Measurements from ENCODE around the gene ARGLU1. TPM values are rescaled to one million over a fixed set of nuclear protein-coding genes. Genes with fewer than 3 reads are reported as not detected.

Gene ARGLU1
- total RNA-seq, 1 experiment from 2014 or later = 96.9 TPM

- Histone ChIP-seq H2BK120ac (ENCODE audit: low read depth, low read length, poor library complexity, severe bottlenecking) (no peak overlapping the region), H2AK5ac (ENCODE audit: insufficient read length, low read length) (no peak overlapping the region), H2BK12ac (ENCODE audit: insufficient read length, low read depth, low read length) (no peak overlapping the region), H3K18ac (ENCODE audit: insufficient read length, low read depth, low read length) (no peak overlapping the region), H4K20me1 (ENCODE audit: control insufficient read depth, insufficient read depth, insufficient read length) (no peaks in the 10 kb centered on the region), H3K56ac (ENCODE audit: insufficient read length, low read depth, low read length) (no peak overlapping the region), H3K4ac (ENCODE audit: low read depth, low read length) (no peak overlapping the region), H3K9me3 (ENCODE audit: control insufficient read depth, low read depth, low read length) (no peaks in the 10 kb centered on the region), H4K5ac (ENCODE audit: insufficient read length, low read depth, low read length) (no peak overlapping the region), H3K4me2 (ENCODE audit: insufficient read depth, insufficient read length, low read length) (no peak overlapping the region), H2BK20ac (ENCODE audit: low read depth, low read length, poor library complexity, severe bottlenecking) (no peak overlapping the region), H3K79me1 (ENCODE audit: insufficient read depth, low read depth, low read length, poor library complexity, severe bottlenecking) (no peaks in the 10 kb centered on the region), H2BK5ac (ENCODE audit: insufficient read length, low read length) (no peak overlapping the region), H2BK15ac (ENCODE audit: low read depth, low read length) (no peak overlapping the region), H4K91ac (ENCODE audit: insufficient read length, low read depth, low read length) (no peak overlapping the region), H3K23me2 (ENCODE audit: insufficient read length, low read depth, low read length, poor library complexity, severe bottlenecking) (no peaks in the 10 kb centered on the region), H4K8ac (replicated peaks; ENCODE audit: insufficient read length, low read depth, low read length) (no peak overlapping the region), H3K9ac (ENCODE audit: extremely low read depth, insufficient read length, low read length) (no peak overlapping the region), H3T11ph (ENCODE audit: low read length) (no peak overlapping the region), H2AFZ (ENCODE audit: low read length) (no peak overlapping the region), H3K27ac (ENCODE audit: insufficient read length, low read depth, low read length) (no peak overlapping the region), H3K14ac (ENCODE audit: insufficient read depth, low read length) (no peak overlapping the region), H3K4me1 (ENCODE audit: insufficient read depth, low read length) (peaks cover 34% of the 10 kb centered on the region), H3K79me2 (ENCODE audit: insufficient read depth, low read length) (peaks cover 12% of the 10 kb centered on the region; the same call in 1 of the 2 replicates), H3K23ac (ENCODE audit: insufficient read length, low read depth, low read length) (no peak overlapping the region), H3K27me3 (ENCODE audit: insufficient read depth, low read length) (no peaks in the 10 kb centered on the region)
- H3K9me3 Mint-ChIP-seq = no peaks in the 10 kb centered on the region
- no peaks in the 10 kb centered on the region for H3K36me3 Mint-ChIP-seq (ENCODE audit: insufficient read depth in 1 of 3, low read depth in 3 of 3)
- H3K4me3 Mint-ChIP-seq = no peak overlapping the region
- H3K27ac Mint-ChIP-seq = no peak overlapping the region
- peaks cover 24% of the 10 kb centered on the region for H3K27me3 Mint-ChIP-seq (ENCODE audit: low read depth)
- H3K4me1 Mint-ChIP-seq = peaks cover 85 to 86% of the 10 kb centered on the region in 2 experiments
- DNase-seq = no peak
- no CpG with 5 or more reads among the region's 1 CpG for WGBS (ENCODE audit: extremely low coverage, insufficient read length, low lambda C conversion rate)
- no peak for TF ChIP-seq CTCF (conservative IDR thresholded peaks at IDR 0.05)
Observed at GRCh38 chr13:106527445-106527801, 40.5 kb downstream of the ARGLU1 start.
